ENCODE results near the gene SENP5.
"Not testable (repeated sequence)": the region's sequence is repeated elsewhere in the genome, so short reads cannot be mapped to it uniquely, and the experiment has no call there.

The SENP5 gene

GRCh38 chr3:196868297-196868661 is 559 bp downstream of the SENP5 start:
- no peak for DNase-seq (ENCODE audit: low read depth)
- H3K4me3 ChIP-seq (ENCODE audit: low read depth, low read length), result peak overlapping the region; percentile 90
- in situ Hi-C loops (cut with HindIII; ENCODE audit: low sequenced_read_pairs), result loop anchor here (10.0 kb wide), 1 partner anchor 173 kb away; no protein-coding TSS in a partner anchor
- TF ChIP-seq, protein P1, sequence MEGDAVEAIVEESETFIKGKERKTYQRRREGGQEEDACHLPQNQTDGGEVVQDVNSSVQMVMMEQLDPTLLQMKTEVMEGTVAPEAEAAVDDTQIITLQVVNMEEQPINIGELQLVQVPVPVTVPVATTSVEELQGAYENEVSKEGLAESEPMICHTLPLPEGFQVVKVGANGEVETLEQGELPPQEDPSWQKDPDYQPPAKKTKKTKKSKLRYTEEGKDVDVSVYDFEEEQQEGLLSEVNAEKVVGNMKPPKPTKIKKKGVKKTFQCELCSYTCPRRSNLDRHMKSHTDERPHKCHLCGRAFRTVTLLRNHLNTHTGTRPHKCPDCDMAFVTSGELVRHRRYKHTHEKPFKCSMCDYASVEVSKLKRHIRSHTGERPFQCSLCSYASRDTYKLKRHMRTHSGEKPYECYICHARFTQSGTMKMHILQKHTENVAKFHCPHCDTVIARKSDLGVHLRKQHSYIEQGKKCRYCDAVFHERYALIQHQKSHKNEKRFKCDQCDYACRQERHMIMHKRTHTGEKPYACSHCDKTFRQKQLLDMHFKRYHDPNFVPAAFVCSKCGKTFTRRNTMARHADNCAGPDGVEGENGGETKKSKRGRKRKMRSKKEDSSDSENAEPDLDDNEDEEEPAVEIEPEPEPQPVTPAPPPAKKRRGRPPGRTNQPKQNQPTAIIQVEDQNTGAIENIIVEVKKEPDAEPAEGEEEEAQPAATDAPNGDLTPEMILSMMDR (IDR thresholded peaks at IDR 0.05; ENCODE audit: low read depth, low read length, missing control alignments), result no peak

DNA sequence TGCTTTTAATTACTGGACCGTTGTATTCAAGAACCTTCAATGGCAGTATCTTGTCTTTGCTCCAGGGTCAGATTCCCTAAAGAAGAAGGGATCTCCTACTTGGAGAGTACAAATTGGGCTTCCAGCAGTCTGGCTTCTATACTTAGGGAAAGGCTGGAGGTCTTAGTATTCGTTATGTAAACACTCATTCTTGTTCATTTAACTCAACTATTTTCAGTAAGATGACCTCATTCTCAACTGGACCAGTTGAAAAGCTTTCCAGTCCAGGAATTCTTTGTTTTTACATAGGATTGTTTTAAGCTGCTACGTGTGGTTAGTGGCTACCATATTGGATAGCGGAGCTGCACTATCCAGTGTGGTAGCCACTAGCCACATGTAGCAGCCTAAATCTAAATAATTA is 4.6 kb downstream of the SENP5 start:
- in situ Hi-C loops (cut with HindIII; ENCODE audit: low sequenced_read_pairs), result no loop called here
- H3K4me3 ChIP-seq (ENCODE audit: low read depth, low read length), result no peak overlapping the region
- TF ChIP-seq, protein P1 (IDR thresholded peaks at IDR 0.05; ENCODE audit: low read depth, low read length, missing control alignments), result no peak
- no peak for DNase-seq (ENCODE audit: low read depth)

- in situ Hi-C loops (cut with HindIII; ENCODE audit: low sequenced_read_pairs); DNase-seq (ENCODE audit: low read depth); H3K4me3 ChIP-seq (ENCODE audit: low read depth, low read length): not testable (repeated sequence)
These were observed 6.9 kb downstream of the SENP5 start for GRCh38 chr3:196874511-196875094.

- in situ Hi-C loops (cut with HindIII; ENCODE audit: low sequenced_read_pairs), result no loop called here
- no peak overlapping the region for H3K4me3 ChIP-seq (ENCODE audit: low read depth, low read length)
- TF ChIP-seq, protein P1 (IDR thresholded peaks at IDR 0.05; ENCODE audit: low read depth, low read length, missing control alignments), result no peak
- DNase-seq (ENCODE audit: low read depth), result no peak
These were observed 7.5 kb downstream of the SENP5 start for GRCh38 chr3:196875258-196875657.

DNA sequence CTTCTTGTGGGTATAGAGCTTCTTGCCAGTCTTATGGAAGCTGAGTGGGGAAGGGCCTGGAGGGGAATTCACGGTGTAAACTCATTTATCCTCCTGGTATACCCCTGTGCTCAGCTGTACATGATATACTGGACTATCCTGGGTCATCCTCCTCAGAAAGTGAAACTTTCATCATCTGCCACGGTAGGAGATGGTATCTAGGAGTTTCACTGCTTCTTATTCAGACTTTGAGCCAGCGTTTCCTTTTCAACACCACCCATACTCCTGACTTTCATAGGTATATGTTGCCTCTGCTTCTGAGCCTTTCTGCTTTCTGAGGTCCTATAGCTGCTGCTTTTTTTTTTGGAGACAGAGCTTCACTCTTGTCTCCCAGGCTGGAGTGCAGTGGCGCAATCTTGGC is 15.6 kb downstream of the SENP5 start:
- no peak for DNase-seq (ENCODE audit: low read depth)
- TF ChIP-seq, protein P1 (IDR thresholded peaks at IDR 0.05; ENCODE audit: low read depth, low read length, missing control alignments), result no peak
- in situ Hi-C loops (cut with HindIII; ENCODE audit: low sequenced_read_pairs), result no loop called here
- H3K4me3 ChIP-seq (ENCODE audit: low read depth, low read length), result no peak overlapping the region

- no peak overlapping the region for H3K4me3 ChIP-seq (ENCODE audit: low read depth, low read length)
- no peak for DNase-seq (ENCODE audit: low read depth)
- in situ Hi-C loops (cut with HindIII; ENCODE audit: low sequenced_read_pairs), result no loop called here
- TF ChIP-seq, protein P1 (IDR thresholded peaks at IDR 0.05; ENCODE audit: low read depth, low read length, missing control alignments), result no peak
These were observed 18.4 kb downstream of the SENP5 start for GRCh38 chr3:196886144-196886543.

DNA sequence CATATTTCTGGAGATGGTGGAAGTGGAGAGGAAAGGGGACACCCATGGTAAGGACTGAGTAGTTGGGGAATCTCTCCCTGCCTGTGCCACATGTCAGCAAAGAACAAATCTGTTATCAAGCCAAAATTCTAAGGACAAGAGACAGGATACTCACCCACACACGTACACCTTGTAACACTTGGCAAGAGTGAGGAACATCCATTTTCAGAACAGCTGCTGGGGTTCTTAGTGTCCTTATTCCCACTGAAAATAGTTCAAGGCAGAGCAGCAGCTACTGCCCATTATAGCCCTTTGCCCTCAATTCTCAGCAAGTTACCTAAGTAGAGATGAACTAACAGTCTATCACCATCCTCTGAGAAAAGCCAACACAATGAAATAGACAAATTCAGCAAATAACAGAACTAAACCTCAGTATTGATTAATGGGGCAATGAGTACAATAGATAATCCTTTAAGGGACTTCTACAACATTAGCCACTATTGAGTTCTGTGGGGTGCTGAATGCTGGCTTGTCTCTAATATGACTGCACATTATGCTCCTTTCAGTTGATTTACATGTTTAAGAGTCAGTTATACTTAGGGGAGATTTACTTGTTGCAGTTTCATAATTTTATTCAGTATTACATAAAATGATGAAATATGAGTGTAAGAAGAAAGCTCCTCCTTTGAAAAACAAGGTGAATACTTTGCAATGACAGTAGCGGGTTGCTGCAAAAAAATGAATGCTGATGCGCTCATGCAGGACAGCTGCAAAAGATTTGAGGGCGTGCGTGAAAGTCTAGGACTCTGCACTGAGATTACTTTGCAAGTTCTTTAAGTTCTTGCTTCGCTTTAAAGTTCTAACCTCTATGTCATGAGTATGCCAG is 22.4 kb downstream of the SENP5 start:
- no peak for DNase-seq (ENCODE audit: low read depth)
- TF ChIP-seq, protein P1 (IDR thresholded peaks at IDR 0.05; ENCODE audit: low read depth, low read length, missing control alignments), result no peak
- in situ Hi-C loops (cut with HindIII; ENCODE audit: low sequenced_read_pairs), result no loop called here
- H3K4me3 ChIP-seq (ENCODE audit: low read depth, low read length), result no peak overlapping the region
